ENCODE measurements around the gene MAP3K15.

GRCh38 chrX:19331831-19332230, 183.5 kb downstream of the MAP3K15 start:
- TF ChIP-seq POLR2AphosphoS5 (IDR thresholded peaks at IDR 0.05; ENCODE audit: low read depth, low read length): no peak
- TF ChIP-seq REST (IDR thresholded peaks at IDR 0.05; ENCODE audit: insufficient read depth in 1 of 2, low read depth in 2 of 2, low read length in 2 of 2): no peak
- TF ChIP-seq SIN3A (IDR thresholded peaks at IDR 0.05; ENCODE audit: borderline replicate concordance, insufficient read depth, low read length): no peak
